Panc1 (cell line): ENCODE measurements around the gene WHRN. TPM values are rescaled to one million over a fixed set of nuclear protein-coding genes. Genes with fewer than 3 reads are reported as not detected.

Experiments used
- ATAC-seq: fragments of 200-7000 bp; cut with Tn5 transposase; 2 replicates; pipeline ENCODE4 v1.9.1; 2020; ENCODE audit warnings: mild to moderate bottlenecking, moderate library complexity
- BruUV-seq: library from RNA; stranded (reverse); fragments of 400-500 nt; replicated peaks from 2 replicates; lab custom pipeline; 2021; lab: Mats Ljungman, UMichigan
- CTCF ChIA-PET: fragments of 300-600 bp; sonication (Branson Sonifier 250); formaldehyde crosslinking; loops from one replicate; lab custom pipeline; 2022; ENCODE audit warnings: antibody characterized with exemption; lab: Charles Lee
- POLR2A ChIA-PET: fragments of 300-600 bp; sonication (Branson Sonifier 250); formaldehyde crosslinking; loops from one replicate; lab custom pipeline; 2022; ENCODE audit warnings: antibody characterized with exemption; lab: Charles Lee
- DNase-seq: peaks from one replicate; pipeline ENCODE4 v3.0.0-alpha.2; 2010; ENCODE audit warnings: low read depth, low spot score
- H3K27ac ChIP-seq: 2 replicates; pipeline ENCODE4 v1.5.1; 2011; ENCODE audit warnings: mild to moderate bottlenecking, low read length, inconsistent platforms
- H3K27me3 ChIP-seq: fragments of 200-500 bp; sonication (Bioruptor generic); 2 replicates; pipeline ENCODE4 v1.6.0; 2014; ENCODE audit warnings: low read length, inconsistent platforms; ENCODE audit not compliant: control insufficient read depth, insufficient read depth
- H3K36me3 ChIP-seq: fragments of 200-500 bp; sonication (Bioruptor generic); 2 replicates; pipeline ENCODE4 v1.5.1; 2014; ENCODE audit warnings: inconsistent platforms, mild to moderate bottlenecking, low read length, moderate library complexity; ENCODE audit not compliant: control insufficient read depth, insufficient read depth
- H3K4me1 ChIP-seq: 2 replicates; pipeline ENCODE4 v1.5.1; 2011; ENCODE audit warnings: inconsistent platforms, mild to moderate bottlenecking, low read length, moderate library complexity; ENCODE audit not compliant: control insufficient read depth, insufficient read depth
- H3K4me3 ChIP-seq, 2 experiments: 2 replicates each; pipeline ENCODE4 v1.5.1; 2011 to 2012; ENCODE audit warnings: low read depth in 2 of 2, low read length in 2 of 2, mild to moderate bottlenecking in 2 of 2, inconsistent platforms in 1 of 2, moderate library complexity in 1 of 2
- H3K9me3 ChIP-seq: fragments of 200-500 bp; sonication (Bioruptor generic); 2 replicates; pipeline ENCODE4 v1.5.1; 2014; ENCODE audit warnings: low read depth, mild to moderate bottlenecking, inconsistent platforms, low read length, moderate library complexity; ENCODE audit not compliant: control insufficient read depth, insufficient read depth
- POLR2AphosphoS5 ChIP-seq: IDR thresholded peaks from 2 replicates; pipeline ENCODE4 v1.6.1; 2012; ENCODE audit warnings: mild to moderate bottlenecking, low read depth, low read length, moderate library complexity
- SIN3A ChIP-seq: IDR thresholded peaks from 2 replicates; pipeline ENCODE4 v1.6.1; 2012; ENCODE audit warnings: low read depth, mild to moderate bottlenecking, low read length, moderate library complexity, borderline replicate concordance; ENCODE audit not compliant: insufficient read depth
- TCF7L2 ChIP-seq: IDR thresholded peaks from 2 replicates; pipeline ENCODE4 v1.6.1; 2011; ENCODE audit warnings: mild to moderate bottlenecking, low read depth, low read length, inconsistent platforms
- in situ Hi-C: cut with HindIII; loops from 2 replicates; pipeline ENCODE4 v1.10.0; 2016; ENCODE audit warnings: low sequenced_read_pairs, low pct_unique_long_range_greater_than_20kb
- intact Hi-C: fragments of 100-400 bp; cut with micrococcal nuclease; formaldehyde crosslinking; loops from one replicate; pipeline ENCODE4 v1.10.0; 2022; ENCODE audit not compliant: unreplicated experiment
- total RNA-seq: library from RNA; stranded (reverse); gene quantifications from one replicate; pipeline ENCODE4 v1.2.1, GENCODE V29; 2021; ENCODE audit not compliant: unreplicated experiment
- TF ChIP-seq, protein P1 (sequence below), 2 experiments: IDR thresholded peaks; 2 replicates each; pipeline ENCODE4 v1.6.1; 2011 to 2012; ENCODE audit warnings: low read depth in 2 of 2, control low read depth in 1 of 2, low read length in 1 of 2, mild to moderate bottlenecking in 1 of 2, moderate library complexity in 1 of 2; ENCODE audit not compliant: insufficient read depth in 1 of 2
- TF ChIP-seq, protein P2 (sequence below): fragments of 450-650 bp; IDR thresholded peaks from 2 replicates; pipeline ENCODE4 v1.5.1; 2017; ENCODE audit warnings: mild to moderate bottlenecking

WHRN gene
- total RNA-seq, 1 experiment from 2014 or later, result 18.0 TPM

DNA sequence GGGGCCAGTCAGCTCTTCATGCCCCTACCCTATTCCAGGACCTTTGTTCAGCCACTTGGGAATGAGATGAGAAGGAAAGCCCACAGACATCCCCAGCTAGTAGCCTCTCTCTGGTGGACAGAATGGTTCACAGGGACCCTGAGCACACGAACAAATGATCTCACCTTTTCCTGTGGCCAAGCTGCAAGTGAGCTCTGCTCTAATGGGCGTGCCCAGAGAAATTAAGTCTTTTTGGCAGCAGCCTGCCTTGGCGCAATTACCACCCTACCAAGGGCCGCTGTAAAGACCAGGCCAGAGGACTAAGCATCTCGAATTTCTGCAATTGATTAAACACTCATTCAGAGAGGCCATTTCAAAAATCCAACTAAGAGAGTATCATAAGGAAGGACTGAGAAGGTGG is 56.0 kb downstream of the WHRN start:
- Histone ChIP-seq H3K4me3 (no peak overlapping the region), H3K36me3 (no peaks in the 10 kb centered on the region), H3K27ac (no peak overlapping the region), H3K4me1 (no peaks in the 10 kb centered on the region), H3K9me3 (no peaks in the 10 kb centered on the region), H3K27me3 (no peaks in the 10 kb centered on the region)
- ChIA-PET CTCF (no interaction called here), POLR2A (no interaction called here)
- TF ChIP-seq SIN3A (no peak), TCF7L2 (no peak), POLR2AphosphoS5 (no peak)
- TF ChIP-seq, protein P1, sequence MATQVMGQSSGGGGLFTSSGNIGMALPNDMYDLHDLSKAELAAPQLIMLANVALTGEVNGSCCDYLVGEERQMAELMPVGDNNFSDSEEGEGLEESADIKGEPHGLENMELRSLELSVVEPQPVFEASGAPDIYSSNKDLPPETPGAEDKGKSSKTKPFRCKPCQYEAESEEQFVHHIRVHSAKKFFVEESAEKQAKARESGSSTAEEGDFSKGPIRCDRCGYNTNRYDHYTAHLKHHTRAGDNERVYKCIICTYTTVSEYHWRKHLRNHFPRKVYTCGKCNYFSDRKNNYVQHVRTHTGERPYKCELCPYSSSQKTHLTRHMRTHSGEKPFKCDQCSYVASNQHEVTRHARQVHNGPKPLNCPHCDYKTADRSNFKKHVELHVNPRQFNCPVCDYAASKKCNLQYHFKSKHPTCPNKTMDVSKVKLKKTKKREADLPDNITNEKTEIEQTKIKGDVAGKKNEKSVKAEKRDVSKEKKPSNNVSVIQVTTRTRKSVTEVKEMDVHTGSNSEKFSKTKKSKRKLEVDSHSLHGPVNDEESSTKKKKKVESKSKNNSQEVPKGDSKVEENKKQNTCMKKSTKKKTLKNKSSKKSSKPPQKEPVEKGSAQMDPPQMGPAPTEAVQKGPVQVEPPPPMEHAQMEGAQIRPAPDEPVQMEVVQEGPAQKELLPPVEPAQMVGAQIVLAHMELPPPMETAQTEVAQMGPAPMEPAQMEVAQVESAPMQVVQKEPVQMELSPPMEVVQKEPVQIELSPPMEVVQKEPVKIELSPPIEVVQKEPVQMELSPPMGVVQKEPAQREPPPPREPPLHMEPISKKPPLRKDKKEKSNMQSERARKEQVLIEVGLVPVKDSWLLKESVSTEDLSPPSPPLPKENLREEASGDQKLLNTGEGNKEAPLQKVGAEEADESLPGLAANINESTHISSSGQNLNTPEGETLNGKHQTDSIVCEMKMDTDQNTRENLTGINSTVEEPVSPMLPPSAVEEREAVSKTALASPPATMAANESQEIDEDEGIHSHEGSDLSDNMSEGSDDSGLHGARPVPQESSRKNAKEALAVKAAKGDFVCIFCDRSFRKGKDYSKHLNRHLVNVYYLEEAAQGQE (IDR thresholded peaks at IDR 0.05; ENCODE audit: insufficient read depth in 1 of 2, low read depth in 2 of 2, low read length in 1 of 2), result no peak
- TF ChIP-seq, protein P2, sequence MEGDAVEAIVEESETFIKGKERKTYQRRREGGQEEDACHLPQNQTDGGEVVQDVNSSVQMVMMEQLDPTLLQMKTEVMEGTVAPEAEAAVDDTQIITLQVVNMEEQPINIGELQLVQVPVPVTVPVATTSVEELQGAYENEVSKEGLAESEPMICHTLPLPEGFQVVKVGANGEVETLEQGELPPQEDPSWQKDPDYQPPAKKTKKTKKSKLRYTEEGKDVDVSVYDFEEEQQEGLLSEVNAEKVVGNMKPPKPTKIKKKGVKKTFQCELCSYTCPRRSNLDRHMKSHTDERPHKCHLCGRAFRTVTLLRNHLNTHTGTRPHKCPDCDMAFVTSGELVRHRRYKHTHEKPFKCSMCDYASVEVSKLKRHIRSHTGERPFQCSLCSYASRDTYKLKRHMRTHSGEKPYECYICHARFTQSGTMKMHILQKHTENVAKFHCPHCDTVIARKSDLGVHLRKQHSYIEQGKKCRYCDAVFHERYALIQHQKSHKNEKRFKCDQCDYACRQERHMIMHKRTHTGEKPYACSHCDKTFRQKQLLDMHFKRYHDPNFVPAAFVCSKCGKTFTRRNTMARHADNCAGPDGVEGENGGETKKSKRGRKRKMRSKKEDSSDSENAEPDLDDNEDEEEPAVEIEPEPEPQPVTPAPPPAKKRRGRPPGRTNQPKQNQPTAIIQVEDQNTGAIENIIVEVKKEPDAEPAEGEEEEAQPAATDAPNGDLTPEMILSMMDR, result no peak
- BruUV-seq, result no TSS peak
- in situ Hi-C loops (no loop called here), intact Hi-C loops (no loop called here)
- ATAC-seq, result no peak
- no peak for DNase-seq

DNA sequence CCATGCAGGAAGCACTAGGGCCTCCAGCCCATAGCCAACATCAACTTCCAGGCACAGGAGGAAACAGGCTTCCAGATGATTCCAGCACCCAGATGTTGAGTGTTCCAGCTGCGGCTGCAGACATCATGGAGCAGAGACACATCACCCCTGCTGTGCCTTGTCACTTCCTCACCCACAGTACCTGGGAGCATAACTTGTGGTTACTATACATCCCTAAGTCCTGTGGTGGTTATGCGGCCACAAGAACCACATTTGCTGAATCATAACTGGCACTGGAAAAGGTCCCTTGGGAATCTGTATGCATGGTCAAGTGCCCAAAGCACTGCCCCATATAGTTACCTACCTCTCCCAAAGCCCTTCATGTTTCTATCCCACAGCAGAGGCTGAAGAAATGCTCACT is 56.6 kb downstream of the WHRN start:
- H3K36me3 ChIP-seq, result no peaks in the 10 kb centered on the region
- DNase-seq (no peak), ATAC-seq (no peak)
- in situ Hi-C loops, result no loop called here
- H3K27me3 ChIP-seq, result no peaks in the 10 kb centered on the region
- no peak overlapping the region for H3K4me3 ChIP-seq
- TF ChIP-seq, protein P1 (IDR thresholded peaks at IDR 0.05; ENCODE audit: insufficient read depth in 1 of 2, low read depth in 2 of 2, low read length in 1 of 2), result no peak
- TF ChIP-seq POLR2AphosphoS5, result no peak
- no peak for TF ChIP-seq SIN3A
- TF ChIP-seq, protein P2, result no peak
- TF ChIP-seq TCF7L2, result no peak
- no peaks in the 10 kb centered on the region for H3K9me3 ChIP-seq
- BruUV-seq, result no TSS peak
- ChIA-PET CTCF (no interaction called here), POLR2A (no interaction called here)
- intact Hi-C loops, result no loop called here
- no peak overlapping the region for H3K27ac ChIP-seq
- H3K4me1 ChIP-seq, result no peaks in the 10 kb centered on the region
